HepG2 (cell line): ENCODE data around the gene TMEM223. TPM values are rescaled to one million over a fixed set of nuclear protein-coding genes. Genes with fewer than 3 reads are reported as not detected.

Source experiments
- FOXA1 ChIP-seq, 2 experiments: fragments of 450-650 bp in 1 of 2; sonication (generic) in 1 of 2; formaldehyde crosslinking in 1 of 2; IDR thresholded peaks; 2 replicates each; pipeline versions ENCODE4 v1.4.0 to v1.6.1; 2016 to 2020; ENCODE audit warnings: missing genetic modification reagents in 1 of 2
- HMGA1 ChIP-seq: sonication (generic); formaldehyde crosslinking; conservative IDR thresholded peaks from 2 replicates; pipeline ENCODE4 v1.4.0; 2020; ENCODE audit warnings: missing genetic modification reagents
- JUND ChIP-seq: sonication (generic); formaldehyde crosslinking; IDR thresholded peaks from 2 replicates; pipeline ENCODE4 v1.8.0; 2022; ENCODE audit warnings: mild to moderate bottlenecking, missing genetic modification reagents
- MBNL3 ChIP-seq: fragments of 250-450 bp; sonication (Bioruptor Pico); conservative IDR thresholded peaks from 2 replicates; pipeline ENCODE4 v1.8.0; 2022; ENCODE audit warnings: mild to moderate bottlenecking, inconsistent platforms
- MYC ChIP-seq: sonication (generic); formaldehyde crosslinking; IDR thresholded peaks from 2 replicates; pipeline ENCODE4 v1.9.0; 2021; ENCODE audit warnings: missing genetic modification reagents, borderline replicate concordance
- NAIF1 ChIP-seq: sonication (generic); formaldehyde crosslinking; IDR thresholded peaks from 2 replicates; pipeline ENCODE4 v1.5.0; 2020; ENCODE audit warnings: mild to moderate bottlenecking, missing genetic modification reagents, borderline replicate concordance
- NFYB ChIP-seq: sonication (generic); formaldehyde crosslinking; IDR thresholded peaks from 2 replicates; pipeline ENCODE4 v1.4.0; 2020; ENCODE audit warnings: missing genetic modification reagents
- SMAD1 ChIP-seq: sonication (generic); formaldehyde crosslinking; IDR thresholded peaks from 2 replicates; pipeline ENCODE4 v1.4.0; 2020; ENCODE audit warnings: missing genetic modification reagents, low read depth, mild to moderate bottlenecking, borderline replicate concordance
- SNAI1 ChIP-seq: sonication (generic); formaldehyde crosslinking; IDR thresholded peaks from 2 replicates; pipeline ENCODE4 v1.5.0; 2020; ENCODE audit warnings: mild to moderate bottlenecking, missing genetic modification reagents, borderline replicate concordance
- SRSF1 ChIP-seq: fragments of 200-400 bp; formaldehyde crosslinking; optimal IDR thresholded peaks from 2 replicates; pipeline ENCODE3; 2017; ENCODE audit warnings: mild to moderate bottlenecking, low read depth, low read length, moderate library complexity
- ZNF263 ChIP-seq: sonication (generic); formaldehyde crosslinking; IDR thresholded peaks from 2 replicates; pipeline ENCODE4 v1.4.0; 2020; ENCODE audit warnings: missing genetic modification reagents
- ZNF562 ChIP-seq: sonication (generic); formaldehyde crosslinking; IDR thresholded peaks from 2 replicates; pipeline ENCODE4 v1.8.0; 2022; ENCODE audit warnings: missing genetic modification reagents, borderline replicate concordance
- ZNF652 ChIP-seq: IDR thresholded peaks from 2 replicates; pipeline ENCODE4 v1.6.1; 2016; ENCODE audit warnings: low read depth, borderline replicate concordance
- ZNF780A ChIP-seq: sonication (generic); formaldehyde crosslinking; IDR thresholded peaks from 2 replicates; pipeline ENCODE4 v1.8.0; 2022; ENCODE audit warnings: mild to moderate bottlenecking, missing genetic modification reagents, moderate library complexity
- polyA plus RNA-seq, 8 experiments: library from polyadenylated mRNA; depleted of rRNA in 3 of 8; stranded (reverse) in 7 of 8; unstranded in 1 of 8; fragments of >200 nt; fragmentation: Illumina TruSeq in 4 of 8; extraction: Trizol in 4 of 8; gene quantifications; 2 replicates each; pipeline versions ENCODE4 v1.2.1 to v1.2.3, GENCODE V29; 2011 to 2016; ENCODE audit warnings: low read depth in 4 of 8, missing spikeins in 1 of 8, mixed read lengths in 1 of 8; ENCODE audit not compliant: insufficient read depth in 1 of 8
- total RNA-seq, 5 experiments: library from RNA; depleted of rRNA; stranded (reverse); fragments of >200 nt; fragmentation: Illumina TruSeq; extraction: Trizol; gene quantifications; 2 replicates each; pipeline ENCODE4 v1.2.3, GENCODE V29; 2016; ENCODE audit warnings: low read depth in 1 of 5
- TF ChIP-seq, protein P1 (sequence below): IDR thresholded peaks from 2 replicates; pipeline ENCODE4 v1.6.1; 2016; ENCODE audit warnings: missing biosample characterization, missing genetic modification reagents, low read depth
- TF ChIP-seq, protein P2 (sequence below): sonication (generic); formaldehyde crosslinking; IDR thresholded peaks from 2 replicates; pipeline ENCODE4 v1.8.0; 2022; ENCODE audit warnings: mild to moderate bottlenecking, missing genetic modification reagents, moderate library complexity
- TF ChIP-seq, protein P3 (sequence below): sonication (generic); formaldehyde crosslinking; IDR thresholded peaks from 2 replicates; pipeline ENCODE4 v1.5.1; 2020; ENCODE audit warnings: missing genetic modification reagents, mild to moderate bottlenecking, borderline replicate concordance
- TF ChIP-seq, protein P4 (sequence below): sonication (generic); formaldehyde crosslinking; IDR thresholded peaks from 2 replicates; pipeline ENCODE4 v1.5.1; 2020; ENCODE audit warnings: missing genetic modification reagents, mild to moderate bottlenecking, borderline replicate concordance
- TF ChIP-seq, protein P5 (sequence below): IDR thresholded peaks from 2 replicates; pipeline ENCODE4 v1.6.1; 2018; ENCODE audit warnings: missing genetic modification reagents, mild to moderate bottlenecking, missing compliant biosample characterization

Gene TMEM223
- total and polyA plus RNA-seq, 2 of the 13 experiments (the other 11 are each of a cell fraction or from before 2014, with no cell fraction given), result 19.5 to 24.9 TPM

DNA sequence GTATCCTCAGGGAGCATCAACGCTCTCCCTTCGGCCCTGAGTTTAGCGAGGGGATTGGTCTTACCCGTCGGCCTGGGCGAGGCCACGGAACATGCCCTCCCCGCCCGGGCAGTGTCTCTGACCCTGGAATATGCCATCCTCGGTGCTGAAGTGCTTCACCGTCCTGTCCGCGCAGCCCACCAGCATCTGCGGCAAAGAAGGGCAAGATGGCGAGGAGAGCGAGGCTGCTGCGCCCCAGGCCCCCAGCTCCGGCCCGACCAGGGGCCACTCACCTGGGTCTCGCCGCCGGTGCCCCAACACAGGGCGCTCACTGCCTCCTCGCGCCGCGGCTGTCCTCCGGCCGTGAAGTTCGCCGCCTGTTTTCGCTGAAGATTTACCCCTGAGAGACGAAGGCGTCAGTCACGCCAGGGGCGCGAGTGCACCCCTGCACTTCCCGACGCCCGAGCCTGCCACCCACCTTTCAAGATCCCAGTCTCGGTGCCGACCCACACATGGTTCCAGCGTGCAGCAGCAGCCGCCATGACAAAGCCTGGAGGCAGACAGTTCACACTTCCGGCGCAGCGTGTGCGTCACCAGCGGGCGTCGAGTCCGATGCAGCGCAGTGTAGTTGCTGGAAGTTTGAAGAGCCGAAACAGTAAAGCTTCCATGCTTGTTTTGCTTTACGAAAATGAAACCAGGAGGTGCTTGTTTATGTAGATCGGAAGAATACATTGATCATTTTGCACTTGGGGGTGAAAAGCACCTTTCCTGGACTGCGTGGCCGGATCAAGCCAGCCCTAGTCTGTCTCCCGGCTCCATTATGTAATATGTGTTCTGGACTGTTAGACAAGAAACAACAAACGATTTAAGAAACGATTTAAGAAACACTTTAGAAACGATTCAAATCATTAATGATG lies 47.5 kb upstream of the TMEM223 start, which contains the start of gene WDR74 (continued):
- TF ChIP-seq, protein P1, sequence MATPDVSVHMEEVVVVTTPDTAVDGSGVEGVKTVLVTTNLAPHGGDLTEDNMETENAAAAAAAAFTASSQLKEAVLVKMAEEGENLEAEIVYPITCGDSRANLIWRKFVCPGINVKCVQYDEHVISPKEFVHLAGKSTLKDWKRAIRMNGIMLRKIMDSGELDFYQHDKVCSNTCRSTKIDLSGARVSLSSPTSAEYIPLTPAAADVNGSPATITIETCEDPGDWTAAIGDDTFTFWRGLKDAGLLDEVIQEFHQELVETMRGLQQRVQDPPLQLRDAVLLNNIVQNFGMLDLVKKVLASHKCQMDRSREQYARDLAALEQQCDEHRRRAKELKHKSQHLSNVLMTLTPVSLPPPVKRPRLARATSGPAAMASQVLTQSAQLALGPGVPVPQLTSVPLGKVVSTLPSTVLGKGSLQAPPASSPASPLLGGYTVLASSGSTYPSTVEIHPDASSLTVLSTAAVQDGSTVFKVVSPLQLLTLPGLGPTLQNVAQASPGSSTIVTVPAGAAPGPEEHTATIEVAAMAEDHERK, result peak; percentile 54; the same call in 1 of the 2 replicates
- TF ChIP-seq ZNF652 (CRISPR knock-in tag) (no peak), NFYB (CRISPR knock-in tag) (peak; percentile 30; the same call in 1 of the 2 replicates), ZNF263 (CRISPR knock-in tag) (peak; percentile 55; the same call in 1 of the 2 replicates), ZNF780A (CRISPR knock-in tag) (no peak; the same call in 1 of the 2 replicates), SMAD1 (peak; percentile 28; the same call in 1 of the 2 replicates), MYC (CRISPR knock-in tag) (peak; percentile 99), NAIF1 (no peak), SRSF1 (no peak), HMGA1 (CRISPR knock-in tag) (no peak), ZNF562 (CRISPR knock-in tag) (no peak), SNAI1 (peak; percentile 65; the same call in 1 of the 2 replicates), MBNL3 (CRISPR knock-in tag) (no peak), FOXA1 (IDR thresholded peaks at IDR 0.05) (no peak), FOXA1 (CRISPR knock-in tag; IDR thresholded peaks at IDR 0.05) (peak; percentile 40), JUND (peak; percentile 53; the same call in 1 of the 2 replicates)
- TF ChIP-seq, protein P2, sequence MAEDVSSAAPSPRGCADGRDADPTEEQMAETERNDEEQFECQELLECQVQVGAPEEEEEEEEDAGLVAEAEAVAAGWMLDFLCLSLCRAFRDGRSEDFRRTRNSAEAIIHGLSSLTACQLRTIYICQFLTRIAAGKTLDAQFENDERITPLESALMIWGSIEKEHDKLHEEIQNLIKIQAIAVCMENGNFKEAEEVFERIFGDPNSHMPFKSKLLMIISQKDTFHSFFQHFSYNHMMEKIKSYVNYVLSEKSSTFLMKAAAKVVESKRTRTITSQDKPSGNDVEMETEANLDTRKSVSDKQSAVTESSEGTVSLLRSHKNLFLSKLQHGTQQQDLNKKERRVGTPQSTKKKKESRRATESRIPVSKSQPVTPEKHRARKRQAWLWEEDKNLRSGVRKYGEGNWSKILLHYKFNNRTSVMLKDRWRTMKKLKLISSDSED (CRISPR knock-in tag), result no peak
- TF ChIP-seq, protein P3, sequence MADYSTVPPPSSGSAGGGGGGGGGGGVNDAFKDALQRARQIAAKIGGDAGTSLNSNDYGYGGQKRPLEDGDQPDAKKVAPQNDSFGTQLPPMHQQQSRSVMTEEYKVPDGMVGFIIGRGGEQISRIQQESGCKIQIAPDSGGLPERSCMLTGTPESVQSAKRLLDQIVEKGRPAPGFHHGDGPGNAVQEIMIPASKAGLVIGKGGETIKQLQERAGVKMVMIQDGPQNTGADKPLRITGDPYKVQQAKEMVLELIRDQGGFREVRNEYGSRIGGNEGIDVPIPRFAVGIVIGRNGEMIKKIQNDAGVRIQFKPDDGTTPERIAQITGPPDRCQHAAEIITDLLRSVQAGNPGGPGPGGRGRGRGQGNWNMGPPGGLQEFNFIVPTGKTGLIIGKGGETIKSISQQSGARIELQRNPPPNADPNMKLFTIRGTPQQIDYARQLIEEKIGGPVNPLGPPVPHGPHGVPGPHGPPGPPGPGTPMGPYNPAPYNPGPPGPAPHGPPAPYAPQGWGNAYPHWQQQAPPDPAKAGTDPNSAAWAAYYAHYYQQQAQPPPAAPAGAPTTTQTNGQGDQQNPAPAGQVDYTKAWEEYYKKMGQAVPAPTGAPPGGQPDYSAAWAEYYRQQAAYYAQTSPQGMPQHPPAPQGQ, result no peak
- TF ChIP-seq, protein P4, sequence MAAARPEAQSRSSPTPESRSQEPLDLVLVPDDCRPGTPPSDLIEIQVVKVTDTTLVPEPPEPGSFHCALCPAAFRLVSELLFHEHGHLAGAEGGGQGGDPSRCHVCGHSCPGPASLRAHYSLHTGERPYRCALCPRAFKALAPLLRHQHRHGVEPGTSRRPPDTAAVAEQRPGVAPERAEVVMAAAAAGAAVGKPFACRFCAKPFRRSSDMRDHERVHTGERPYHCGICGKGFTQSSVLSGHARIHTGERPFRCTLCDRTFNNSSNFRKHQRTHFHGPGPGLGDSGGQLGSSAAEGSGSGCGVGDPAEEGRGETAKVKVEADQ, result 0 out of 2 replicates have a peak, but pooled peaks have one; percentile 21
- TF ChIP-seq, protein P5, sequence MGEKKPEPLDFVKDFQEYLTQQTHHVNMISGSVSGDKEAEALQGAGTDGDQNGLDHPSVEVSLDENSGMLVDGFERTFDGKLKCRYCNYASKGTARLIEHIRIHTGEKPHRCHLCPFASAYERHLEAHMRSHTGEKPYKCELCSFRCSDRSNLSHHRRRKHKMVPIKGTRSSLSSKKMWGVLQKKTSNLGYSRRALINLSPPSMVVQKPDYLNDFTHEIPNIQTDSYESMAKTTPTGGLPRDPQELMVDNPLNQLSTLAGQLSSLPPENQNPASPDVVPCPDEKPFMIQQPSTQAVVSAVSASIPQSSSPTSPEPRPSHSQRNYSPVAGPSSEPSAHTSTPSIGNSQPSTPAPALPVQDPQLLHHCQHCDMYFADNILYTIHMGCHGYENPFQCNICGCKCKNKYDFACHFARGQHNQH (CRISPR knock-in tag), result peak; percentile 73
